IMR-90 (cell line): Measurements from ENCODE around the gene RNF146. TPM values are rescaled to one million over a fixed set of nuclear protein-coding genes. Genes with fewer than 3 reads are reported as not detected.

ENCODE experiments used
- ATAC-seq: fragments of 200-7000 bp; cut with Tn5 transposase; 2 replicates; pipeline ENCODE4 v1.9.1; 2020; ENCODE audit warnings: low read depth, mild to moderate bottlenecking, moderate library complexity
- BruUV-seq: library from RNA; stranded (reverse); fragments of 400-500 nt; replicated peaks from 2 replicates; lab custom pipeline; 2021; lab: Mats Ljungman, UMichigan
- CTCF ChIA-PET: fragments of 300-600 bp; formaldehyde crosslinking; extraction: SDS; loops from one replicate; lab custom pipeline; 2021; ENCODE audit warnings: antibody characterized with exemption; lab: Yijun Ruan, JAX
- POLR2A ChIA-PET: fragments of 300-600 bp; sonication (Branson Sonifier 250); formaldehyde crosslinking; loops from one replicate; lab custom pipeline; 2022; ENCODE audit warnings: antibody characterized with exemption; ENCODE audit not compliant: unreplicated experiment; lab: Charles Lee
- DNase-seq: peaks from one replicate; pipeline ENCODE4 v3.0.0; 2013
- H2AFZ ChIP-seq: replicated peaks from 2 replicates; pipeline ENCODE3; 2013; ENCODE audit warnings: low read length, mild to moderate bottlenecking; ENCODE audit not compliant: poor library complexity
- H2AK5ac ChIP-seq: 2 replicates; pipeline ENCODE4 v1.6.1; 2013; ENCODE audit warnings: low read depth, low read length, inconsistent platforms
- H2AK9ac ChIP-seq: replicated peaks from 2 replicates; pipeline ENCODE3; 2013; ENCODE audit warnings: mild to moderate bottlenecking, low read depth, low read length, moderate library complexity; ENCODE audit not compliant: poor library complexity
- H2BK120ac ChIP-seq: 2 replicates; pipeline ENCODE4 v1.6.1; 2013; ENCODE audit warnings: low read depth, low read length, inconsistent platforms
- H2BK15ac ChIP-seq: 3 replicates; pipeline ENCODE4 v1.6.1; 2013; ENCODE audit warnings: low read depth, low read length, inconsistent platforms
- H2BK20ac ChIP-seq: 2 replicates; pipeline ENCODE4 v1.6.1; 2013; ENCODE audit warnings: low read depth, mild to moderate bottlenecking, inconsistent platforms, low read length, moderate library complexity
- H2BK5ac ChIP-seq: 2 replicates; pipeline ENCODE4 v1.6.1; 2013; ENCODE audit warnings: mild to moderate bottlenecking, low read depth, low read length, inconsistent platforms; ENCODE audit not compliant: poor library complexity, severe bottlenecking
- H3K14ac ChIP-seq: replicated peaks from 2 replicates; pipeline ENCODE4 v1.6.1; 2013; ENCODE audit warnings: low read depth, low read length, inconsistent platforms
- H3K18ac ChIP-seq: 2 replicates; pipeline ENCODE4 v1.6.1; 2013; ENCODE audit warnings: low read depth, low read length, control low read depth
- H3K23ac ChIP-seq: 2 replicates; pipeline ENCODE4 v1.6.1; 2013; ENCODE audit warnings: low read depth, low read length, inconsistent platforms
- H3K27ac ChIP-seq: 2 replicates; pipeline ENCODE4 v1.5.1; 2013; ENCODE audit warnings: mild to moderate bottlenecking, control low read depth, low read length; ENCODE audit not compliant: insufficient read depth
- H3K27me3 ChIP-seq: 2 replicates; pipeline ENCODE4 v1.6.1; 2013; ENCODE audit warnings: low read length; ENCODE audit not compliant: control insufficient read depth, insufficient read depth
- H3K36me3 ChIP-seq: 2 replicates; pipeline ENCODE4 v1.6.1; 2013; ENCODE audit warnings: low read length, mixed read lengths; ENCODE audit not compliant: control insufficient read depth, insufficient read depth
- H3K4ac ChIP-seq: 2 replicates; pipeline ENCODE4 v1.6.1; 2013; ENCODE audit warnings: low read depth, low read length, inconsistent platforms
- H3K4me1 ChIP-seq: 2 replicates; pipeline ENCODE4 v1.6.1; 2013; ENCODE audit warnings: low read length, mixed read lengths; ENCODE audit not compliant: control insufficient read depth, insufficient read depth
- H3K4me2 ChIP-seq: 2 replicates; pipeline ENCODE4 v1.6.1; 2013; ENCODE audit warnings: low read depth, mild to moderate bottlenecking, control low read depth, low read length, moderate library complexity
- H3K4me3 ChIP-seq: 2 replicates; pipeline ENCODE4 v1.5.1; 2013; ENCODE audit warnings: low read depth, mild to moderate bottlenecking, control low read depth, low read length, moderate library complexity; ENCODE audit not compliant: insufficient read depth
- H3K56ac ChIP-seq: 2 replicates; pipeline ENCODE4 v1.6.1; 2013; ENCODE audit warnings: low read length, inconsistent platforms; ENCODE audit not compliant: insufficient read depth; ENCODE audit errors: extremely low read depth
- H3K79me1 ChIP-seq, 2 experiments: 2 replicates each; pipeline ENCODE4 v1.6.1; 2013; ENCODE audit warnings: low read length in 2 of 2, inconsistent platforms in 1 of 2, low read depth in 1 of 2
- H3K9ac ChIP-seq: 2 replicates; pipeline ENCODE4 v1.6.1; 2013; ENCODE audit warnings: low read depth, low read length, control low read depth
- H3K9me1 ChIP-seq: 2 replicates; pipeline ENCODE4 v1.6.1; 2013; ENCODE audit warnings: low read length, inconsistent platforms; ENCODE audit not compliant: insufficient read depth
- H3K9me3 ChIP-seq: 2 replicates; pipeline ENCODE4 v1.6.1; 2013; ENCODE audit warnings: low read length; ENCODE audit not compliant: control insufficient read depth, insufficient read depth
- H4K20me1 ChIP-seq: 2 replicates; pipeline ENCODE4 v1.6.1; 2013; ENCODE audit warnings: low read length, inconsistent platforms; ENCODE audit not compliant: insufficient read depth
- H4K5ac ChIP-seq: 2 replicates; pipeline ENCODE4 v1.6.1; 2013; ENCODE audit warnings: mild to moderate bottlenecking, low read depth, low read length, control low read depth
- H4K8ac ChIP-seq, 2 experiments: 2 replicates each; pipeline ENCODE4 v1.6.1; 2013; ENCODE audit warnings: low read depth in 2 of 2, low read length in 2 of 2, control low read depth in 1 of 2, inconsistent platforms in 1 of 2
- H4K91ac ChIP-seq: 2 replicates; pipeline ENCODE4 v1.6.1; 2013; ENCODE audit warnings: low read depth, low read length, inconsistent platforms; ENCODE audit not compliant: insufficient read depth
- BHLHE40 ChIP-seq: fragments of 150-350 bp; IDR thresholded peaks from 2 replicates; pipeline ENCODE4 v1.6.1; 2016; ENCODE audit warnings: mild to moderate bottlenecking, low read depth, low read length
- CEBPB ChIP-seq: IDR thresholded peaks from 2 replicates; pipeline ENCODE4 v1.6.1; 2012; ENCODE audit warnings: low read depth, low read length, improper control_type of control experiment
- CHD1 ChIP-seq: IDR thresholded peaks from 2 replicates; pipeline ENCODE4 v1.6.1; 2012; ENCODE audit warnings: low read depth, low read length, improper control_type of control experiment
- FOS ChIP-seq: fragments of 150-350 bp; IDR thresholded peaks from 2 replicates; pipeline ENCODE4 v1.6.1; 2016; ENCODE audit warnings: low read depth, low read length
- MAFK ChIP-seq: IDR thresholded peaks from 2 replicates; pipeline ENCODE4 v1.6.1; 2012; ENCODE audit warnings: low read depth, low read length, improper control_type of control experiment
- MAZ ChIP-seq: IDR thresholded peaks from 2 replicates; pipeline ENCODE4 v1.6.1; 2012; ENCODE audit warnings: low read depth, mild to moderate bottlenecking, low read length, improper control_type of control experiment, moderate library complexity, borderline replicate concordance
- MXI1 ChIP-seq: IDR thresholded peaks from 2 replicates; pipeline ENCODE4 v1.6.1; 2012; ENCODE audit warnings: low read depth, mild to moderate bottlenecking, low read length, moderate library complexity, borderline replicate concordance
- NFE2L2 ChIP-seq: fragments of 150-350 bp; IDR thresholded peaks from 2 replicates; pipeline ENCODE4 v1.6.1; 2016; ENCODE audit warnings: low read depth, mild to moderate bottlenecking, low read length
- POLR2A ChIP-seq: IDR thresholded peaks from 2 replicates; pipeline ENCODE4 v1.6.1; 2012; ENCODE audit warnings: mild to moderate bottlenecking, low read depth, low read length
- RCOR1 ChIP-seq: IDR thresholded peaks from 2 replicates; pipeline ENCODE4 v1.6.1; 2012; ENCODE audit warnings: mild to moderate bottlenecking, low read length, improper control_type of control experiment; ENCODE audit not compliant: insufficient replicate concordance
- RFX5 ChIP-seq: IDR thresholded peaks from 2 replicates; pipeline ENCODE4 v1.8.0; 2012; ENCODE audit warnings: low read depth, mild to moderate bottlenecking, low read length, moderate library complexity
- WGBS, 2 experiments: methylation state at CpG; one replicate each; pipeline versions ENCODE4 v1.1.5 to v1.1.7; 2013; ENCODE audit warnings: missing lambda C conversion rate in 2 of 2; ENCODE audit not compliant: insufficient read length in 1 of 2; ENCODE audit errors: extremely low coverage in 2 of 2; 5-methylcytosine and 5-hydroxymethylcytosine counted together
- dilution Hi-C: fragments of 300-500 bp; cut with HindIII; formaldehyde crosslinking; loops from one replicate; pipeline ENCODE4 v1.14.3; 2018; ENCODE audit warnings: low sequenced_read_pairs; ENCODE audit not compliant: unreplicated experiment
- in situ Hi-C: fragments of 300-500 bp; cut with MboI; formaldehyde crosslinking; loops from 3 replicates; pipeline ENCODE4 v1.14.3; 2019; ENCODE audit warnings: low sequenced_read_pairs, inconsistent platforms, mixed read lengths
- intact Hi-C: fragments of 100-400 bp; cut with micrococcal nuclease; formaldehyde crosslinking; loops from 2 replicates; pipeline ENCODE4 v1.10.0; 2022
- polyA plus RNA-seq, 3 experiments: library from polyadenylated mRNA; depleted of rRNA; stranded (reverse); fragments of >200 nt; gene quantifications; 2 replicates each; pipeline ENCODE4 v1.2.3, GENCODE V29; 2012; ENCODE audit warnings: low replicate concordance in 1 of 3
- total RNA-seq: library from RNA; depleted of rRNA; stranded (reverse); fragments of >200 nt; gene quantifications from 2 replicates; pipeline ENCODE4 v1.2.3, GENCODE V29; 2012
- TF ChIP-seq, protein P1 (sequence below): conservative IDR thresholded peaks from 2 replicates; pipeline ENCODE4 v1.5.1; 2012; ENCODE audit warnings: mild to moderate bottlenecking, low read depth, low read length, improper control_type of control experiment
- TF ChIP-seq, protein P2 (sequence below): fragments of 150-350 bp; IDR thresholded peaks from 2 replicates; pipeline ENCODE4 v1.6.1; 2017; ENCODE audit warnings: mild to moderate bottlenecking, antibody characterized with exemption, low read length, low read depth
- TF ChIP-seq, protein P3 (sequence below): fragments of 150-350 bp; IDR thresholded peaks from 2 replicates; pipeline ENCODE4 v1.6.1; 2016; ENCODE audit warnings: low read depth, mild to moderate bottlenecking, low read length, moderate library complexity, borderline replicate concordance

RNF146 gene
- total and polyA plus RNA-seq, 2 of the 4 experiments (the other 2 are of a cell fraction), result 24.0 to 32.2 TPM

DNA sequence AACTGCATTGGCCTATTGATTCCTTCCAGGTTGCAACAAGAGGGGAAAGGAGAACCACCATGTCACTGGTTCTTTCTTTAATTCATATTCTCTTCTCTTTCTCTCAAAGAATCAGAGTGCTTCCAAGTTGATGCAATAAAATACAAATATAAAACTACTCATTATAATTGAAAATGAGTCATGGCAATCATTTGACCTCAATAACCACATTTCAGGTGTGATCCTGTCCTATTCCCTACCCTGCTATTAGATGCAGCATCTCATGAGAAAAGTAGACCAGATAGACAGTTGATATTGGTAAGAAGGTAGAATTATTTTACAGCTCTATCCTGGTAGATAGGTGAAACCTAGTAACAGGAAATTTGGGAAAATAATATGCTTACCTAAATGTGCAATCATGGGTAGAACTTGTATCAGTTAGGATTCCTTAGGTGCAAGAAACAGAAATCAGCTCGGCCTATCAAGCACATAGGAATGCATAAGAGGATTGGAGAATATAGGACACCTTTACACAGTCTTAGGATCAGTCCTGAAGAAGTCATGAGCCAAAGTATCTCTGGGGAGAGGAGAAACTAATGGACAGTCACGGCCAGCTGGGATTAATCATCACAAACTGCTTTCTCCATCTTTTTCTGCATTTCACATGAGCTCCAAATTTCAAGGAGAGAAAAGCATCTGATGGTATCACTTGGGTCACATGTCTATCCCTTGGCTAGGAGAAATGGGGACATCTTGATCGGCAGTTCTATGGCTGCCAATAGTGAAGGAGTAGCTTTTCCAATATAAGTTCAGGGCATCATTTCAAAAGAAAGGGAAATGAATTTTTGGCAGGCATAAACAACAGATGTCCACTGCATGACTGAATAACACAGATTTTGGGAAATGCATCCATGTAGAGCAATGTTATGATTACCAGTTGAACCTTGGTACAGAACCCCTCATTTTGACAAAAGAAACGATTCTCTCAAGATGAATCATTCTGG is 19.3 kb upstream of the RNF146 start:
- H4K20me1 ChIP-seq, result no peaks in the 10 kb centered on the region
- no peak overlapping the region for H3K18ac ChIP-seq
- H4K91ac ChIP-seq, result no peak overlapping the region
- in situ Hi-C loops (no loop called here), intact Hi-C loops (no loop called here), dilution Hi-C loops (no loop called here)
- H4K5ac ChIP-seq, result no peak overlapping the region
- H3K4me2 ChIP-seq, result no peak overlapping the region
- no peak for ATAC-seq
- no peak overlapping the region for H4K8ac ChIP-seq
- H2BK15ac ChIP-seq, result no peak overlapping the region
- H3K9me1 ChIP-seq, result no peaks in the 10 kb centered on the region
- H3K56ac ChIP-seq, result no peak overlapping the region
- no CpG with 5 or more reads among the region's 4 CpGs for WGBS, 2 experiments
- H2AFZ ChIP-seq, result no peak overlapping the region
- H3K79me1 ChIP-seq, result no peaks in the 10 kb centered on the region
- H3K4ac ChIP-seq, result no peak overlapping the region
- CTCF ChIA-PET, result no interaction called here
- H3K9me3 ChIP-seq, result no peaks in the 10 kb centered on the region
- H2AK9ac ChIP-seq, result no peak overlapping the region
- H2BK20ac ChIP-seq, result no peak overlapping the region
- no peaks in the 10 kb centered on the region for H3K27me3 ChIP-seq
- no peak overlapping the region for H2BK120ac ChIP-seq
- DNase-seq, result no peak
- no peaks in the 10 kb centered on the region for H3K4me1 ChIP-seq
- no peak overlapping the region for H3K9ac ChIP-seq
- no peaks in the 10 kb centered on the region for H3K36me3 ChIP-seq
- no peak overlapping the region for H3K4me3 ChIP-seq
- no peak overlapping the region for H3K14ac ChIP-seq
- H2AK5ac ChIP-seq, result no peak overlapping the region
- POLR2A ChIA-PET, result interaction anchor here (0.5 kb wide), 1 partner anchor 50 kb away, joined by 3 read pairs; no protein-coding TSS in a partner anchor
- H3K23ac ChIP-seq, result no peak overlapping the region
- BruUV-seq, result no TSS peak
- no peak overlapping the region for H3K27ac ChIP-seq
- H2BK5ac ChIP-seq, result no peak overlapping the region
- TF ChIP-seq, protein P1, sequence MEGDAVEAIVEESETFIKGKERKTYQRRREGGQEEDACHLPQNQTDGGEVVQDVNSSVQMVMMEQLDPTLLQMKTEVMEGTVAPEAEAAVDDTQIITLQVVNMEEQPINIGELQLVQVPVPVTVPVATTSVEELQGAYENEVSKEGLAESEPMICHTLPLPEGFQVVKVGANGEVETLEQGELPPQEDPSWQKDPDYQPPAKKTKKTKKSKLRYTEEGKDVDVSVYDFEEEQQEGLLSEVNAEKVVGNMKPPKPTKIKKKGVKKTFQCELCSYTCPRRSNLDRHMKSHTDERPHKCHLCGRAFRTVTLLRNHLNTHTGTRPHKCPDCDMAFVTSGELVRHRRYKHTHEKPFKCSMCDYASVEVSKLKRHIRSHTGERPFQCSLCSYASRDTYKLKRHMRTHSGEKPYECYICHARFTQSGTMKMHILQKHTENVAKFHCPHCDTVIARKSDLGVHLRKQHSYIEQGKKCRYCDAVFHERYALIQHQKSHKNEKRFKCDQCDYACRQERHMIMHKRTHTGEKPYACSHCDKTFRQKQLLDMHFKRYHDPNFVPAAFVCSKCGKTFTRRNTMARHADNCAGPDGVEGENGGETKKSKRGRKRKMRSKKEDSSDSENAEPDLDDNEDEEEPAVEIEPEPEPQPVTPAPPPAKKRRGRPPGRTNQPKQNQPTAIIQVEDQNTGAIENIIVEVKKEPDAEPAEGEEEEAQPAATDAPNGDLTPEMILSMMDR, result no peak
- no peak for TF ChIP-seq RFX5
- TF ChIP-seq, protein P2, sequence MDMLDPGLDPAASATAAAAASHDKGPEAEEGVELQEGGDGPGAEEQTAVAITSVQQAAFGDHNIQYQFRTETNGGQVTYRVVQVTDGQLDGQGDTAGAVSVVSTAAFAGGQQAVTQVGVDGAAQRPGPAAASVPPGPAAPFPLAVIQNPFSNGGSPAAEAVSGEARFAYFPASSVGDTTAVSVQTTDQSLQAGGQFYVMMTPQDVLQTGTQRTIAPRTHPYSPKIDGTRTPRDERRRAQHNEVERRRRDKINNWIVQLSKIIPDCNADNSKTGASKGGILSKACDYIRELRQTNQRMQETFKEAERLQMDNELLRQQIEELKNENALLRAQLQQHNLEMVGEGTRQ, result no peak
- no peak for TF ChIP-seq CEBPB
- no peak for TF ChIP-seq POLR2A
- no peak for TF ChIP-seq MXI1
- TF ChIP-seq, protein P3, sequence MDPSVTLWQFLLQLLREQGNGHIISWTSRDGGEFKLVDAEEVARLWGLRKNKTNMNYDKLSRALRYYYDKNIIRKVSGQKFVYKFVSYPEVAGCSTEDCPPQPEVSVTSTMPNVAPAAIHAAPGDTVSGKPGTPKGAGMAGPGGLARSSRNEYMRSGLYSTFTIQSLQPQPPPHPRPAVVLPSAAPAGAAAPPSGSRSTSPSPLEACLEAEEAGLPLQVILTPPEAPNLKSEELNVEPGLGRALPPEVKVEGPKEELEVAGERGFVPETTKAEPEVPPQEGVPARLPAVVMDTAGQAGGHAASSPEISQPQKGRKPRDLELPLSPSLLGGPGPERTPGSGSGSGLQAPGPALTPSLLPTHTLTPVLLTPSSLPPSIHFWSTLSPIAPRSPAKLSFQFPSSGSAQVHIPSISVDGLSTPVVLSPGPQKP, result no peak
- TF ChIP-seq BHLHE40, result no peak
- no peak for TF ChIP-seq FOS
- TF ChIP-seq RCOR1, result no peak
- no peak for TF ChIP-seq MAFK
- TF ChIP-seq CHD1, result no peak
- no peak for TF ChIP-seq NFE2L2
- no peak for TF ChIP-seq MAZ
